Omental fat pad (tissue), 4 donors: ENCODE measurements around the gene GALNT18. TPM values are rescaled to one million over a fixed set of nuclear protein-coding genes. Genes with fewer than 3 reads are reported as not detected.

Source experiments
- ATAC-seq: fragments of 150-250 bp; one replicate; pipeline ENCODE4 v1.9.1; 2016; ENCODE audit warnings: mild to moderate bottlenecking, moderate library complexity; ENCODE audit not compliant: low FRiP score
- DNase-seq: peaks from one replicate; pipeline ENCODE4 v3.0.0-alpha.2; 2019; ENCODE audit warnings: low spot score
- total RNA-seq, 4 donors: library from RNA; depleted of rRNA; stranded (reverse); fragments of >200 nt; gene quantifications; one replicate each; pipeline ENCODE4 v1.1.0, GENCODE V29; 2016
- TF ChIP-seq, protein P1 (sequence below), 3 donors: fragments of 450-650 bp; IDR thresholded peaks; one replicate each; pipeline ENCODE4 v1.5.1; 2016 to 2017; ENCODE audit warnings: antibody characterized with exemption in 3 of 3, mild to moderate bottlenecking in 3 of 3, moderate library complexity in 2 of 3

The GALNT18 gene
- total RNA-seq, 4 donors from 2014 or later = 21.0 to 47.4 (median 35.7) TPM

DNA sequence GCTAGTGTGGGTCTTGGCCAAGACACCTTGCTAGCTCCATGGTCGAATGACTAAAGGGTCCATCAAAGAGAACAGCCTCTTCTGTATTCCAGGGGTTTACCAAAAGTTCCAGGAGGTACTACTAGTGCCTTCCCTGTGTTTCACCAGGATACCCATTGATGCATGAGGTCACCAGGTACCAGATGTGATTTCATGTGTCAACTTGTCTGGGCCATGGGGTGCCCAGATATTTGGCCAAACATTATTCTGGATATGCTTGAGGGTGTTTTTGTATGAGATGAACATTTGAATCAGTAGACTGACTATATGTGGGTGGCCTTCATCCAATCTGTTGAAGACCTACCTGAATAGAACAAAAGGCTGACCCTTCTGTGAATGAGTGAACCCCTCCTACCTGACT, 92.8 kb downstream of the GALNT18 start:
- DNase-seq (no peak), ATAC-seq (no peak)
- TF ChIP-seq, protein P1, sequence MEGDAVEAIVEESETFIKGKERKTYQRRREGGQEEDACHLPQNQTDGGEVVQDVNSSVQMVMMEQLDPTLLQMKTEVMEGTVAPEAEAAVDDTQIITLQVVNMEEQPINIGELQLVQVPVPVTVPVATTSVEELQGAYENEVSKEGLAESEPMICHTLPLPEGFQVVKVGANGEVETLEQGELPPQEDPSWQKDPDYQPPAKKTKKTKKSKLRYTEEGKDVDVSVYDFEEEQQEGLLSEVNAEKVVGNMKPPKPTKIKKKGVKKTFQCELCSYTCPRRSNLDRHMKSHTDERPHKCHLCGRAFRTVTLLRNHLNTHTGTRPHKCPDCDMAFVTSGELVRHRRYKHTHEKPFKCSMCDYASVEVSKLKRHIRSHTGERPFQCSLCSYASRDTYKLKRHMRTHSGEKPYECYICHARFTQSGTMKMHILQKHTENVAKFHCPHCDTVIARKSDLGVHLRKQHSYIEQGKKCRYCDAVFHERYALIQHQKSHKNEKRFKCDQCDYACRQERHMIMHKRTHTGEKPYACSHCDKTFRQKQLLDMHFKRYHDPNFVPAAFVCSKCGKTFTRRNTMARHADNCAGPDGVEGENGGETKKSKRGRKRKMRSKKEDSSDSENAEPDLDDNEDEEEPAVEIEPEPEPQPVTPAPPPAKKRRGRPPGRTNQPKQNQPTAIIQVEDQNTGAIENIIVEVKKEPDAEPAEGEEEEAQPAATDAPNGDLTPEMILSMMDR (IDR thresholded peaks at IDR 0.05) = no peak

DNA sequence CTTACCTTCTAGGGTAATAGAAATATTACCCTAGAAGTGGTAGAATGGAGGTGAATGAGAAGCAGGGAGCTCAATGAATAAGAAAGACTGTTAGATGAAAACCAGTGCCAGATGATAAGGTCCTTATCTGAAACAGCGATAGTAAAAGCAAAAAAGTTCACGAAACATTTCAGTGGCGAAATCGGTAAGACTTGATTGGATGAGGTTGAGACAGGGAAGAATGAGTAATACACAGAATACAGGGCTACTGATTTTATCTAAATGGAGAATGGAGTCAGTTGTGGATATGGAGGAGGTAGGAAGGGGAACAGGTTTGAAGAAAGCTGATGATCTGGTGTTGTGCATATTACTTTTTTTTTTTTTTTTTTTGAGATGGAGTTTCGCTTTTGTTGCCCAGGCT, 96.5 kb downstream of the GALNT18 start:
- DNase-seq (no peak), ATAC-seq (no peak)
- TF ChIP-seq, protein P1 (IDR thresholded peaks at IDR 0.05) = no peak

DNA sequence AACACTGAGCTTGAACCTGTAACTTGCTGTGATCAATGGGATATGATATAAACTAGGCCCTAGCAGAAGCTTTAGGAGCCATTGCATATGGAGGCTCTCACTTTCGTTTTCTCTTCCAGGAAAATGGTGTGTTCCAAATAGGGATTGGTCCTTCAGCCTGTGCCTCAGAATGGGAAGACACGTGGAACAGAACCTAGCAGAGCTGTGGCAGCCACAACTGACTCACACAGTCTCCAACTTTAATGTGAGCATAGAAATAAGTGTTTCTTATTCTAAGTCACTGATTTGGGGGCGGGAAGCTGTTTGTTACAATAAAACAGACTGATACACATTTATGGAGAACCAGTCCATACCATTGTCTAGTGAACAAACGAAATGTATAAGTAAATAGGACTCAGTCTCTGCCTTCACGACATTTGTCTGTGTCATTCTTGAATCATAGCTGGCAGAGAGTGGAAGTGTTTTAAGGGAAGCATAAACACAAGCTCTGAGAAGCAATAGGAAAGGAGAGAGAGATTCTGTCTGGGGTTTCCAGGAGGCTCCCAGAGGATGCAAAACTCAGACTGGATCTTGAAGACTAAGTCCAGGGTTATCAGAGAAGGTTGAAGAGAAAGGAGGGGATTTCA, 97.3 kb downstream of the GALNT18 start:
- DNase-seq (no peak), ATAC-seq (no peak)
- TF ChIP-seq, protein P1 (IDR thresholded peaks at IDR 0.05) = no peak

DNA sequence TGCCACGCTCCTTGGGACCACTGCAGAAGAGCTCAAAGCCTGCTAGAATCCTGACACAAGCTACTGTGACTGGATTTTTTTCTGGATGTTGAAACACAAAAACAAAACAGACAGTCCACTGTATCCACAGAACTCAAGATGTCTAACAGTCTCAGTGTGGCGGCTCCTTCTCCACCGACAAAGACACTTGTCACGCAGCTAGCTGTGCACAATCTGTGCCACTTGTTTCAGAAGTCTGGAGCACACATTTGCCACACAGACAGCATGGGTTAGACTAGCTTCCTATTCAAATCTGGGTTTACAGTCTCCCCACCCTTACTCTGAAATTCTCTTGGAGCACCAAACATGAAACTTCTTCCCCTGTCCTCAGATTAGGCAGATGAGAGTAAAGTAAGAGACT, 99.2 kb downstream of the GALNT18 start:
- TF ChIP-seq, protein P1 (IDR thresholded peaks at IDR 0.05) = no peak
- no peak for ATAC-seq
- no peak for DNase-seq

DNA sequence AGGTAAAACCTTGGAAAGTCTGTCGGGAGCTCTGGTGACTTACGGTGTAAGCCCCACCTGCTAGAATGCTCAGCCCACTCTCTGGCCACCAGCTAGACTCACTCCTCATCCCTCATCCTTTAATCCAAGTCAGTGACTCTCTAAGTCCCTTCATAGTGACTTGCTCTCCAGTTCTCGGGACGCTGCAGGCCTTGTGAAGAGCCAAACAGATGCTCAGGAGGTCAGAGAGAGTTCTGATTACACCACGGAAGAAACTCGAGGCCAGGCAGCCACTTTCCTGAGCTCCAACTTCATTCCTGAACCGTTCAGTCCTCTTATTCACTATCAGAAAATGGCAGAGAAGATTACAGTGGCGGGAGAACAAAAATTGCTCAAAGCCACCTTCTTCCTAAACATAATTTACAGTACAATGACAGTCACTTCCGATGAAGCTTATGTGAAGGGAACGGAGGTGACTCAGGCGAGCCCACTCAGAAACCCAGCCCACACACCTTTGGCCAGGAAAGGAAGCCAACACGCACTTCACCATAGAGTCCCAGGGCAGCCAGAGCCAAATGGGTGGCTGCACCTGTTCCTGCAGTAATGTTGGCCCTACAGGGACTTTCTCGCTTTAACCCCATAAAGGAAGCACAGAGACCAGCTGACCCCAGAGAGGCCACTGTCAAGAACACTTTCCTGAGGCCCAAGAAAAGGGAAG, 100.4 kb downstream of the GALNT18 start:
- DNase-seq (no peak), ATAC-seq (no peak)
- TF ChIP-seq, protein P1 (IDR thresholded peaks at IDR 0.05) = no peak

DNA sequence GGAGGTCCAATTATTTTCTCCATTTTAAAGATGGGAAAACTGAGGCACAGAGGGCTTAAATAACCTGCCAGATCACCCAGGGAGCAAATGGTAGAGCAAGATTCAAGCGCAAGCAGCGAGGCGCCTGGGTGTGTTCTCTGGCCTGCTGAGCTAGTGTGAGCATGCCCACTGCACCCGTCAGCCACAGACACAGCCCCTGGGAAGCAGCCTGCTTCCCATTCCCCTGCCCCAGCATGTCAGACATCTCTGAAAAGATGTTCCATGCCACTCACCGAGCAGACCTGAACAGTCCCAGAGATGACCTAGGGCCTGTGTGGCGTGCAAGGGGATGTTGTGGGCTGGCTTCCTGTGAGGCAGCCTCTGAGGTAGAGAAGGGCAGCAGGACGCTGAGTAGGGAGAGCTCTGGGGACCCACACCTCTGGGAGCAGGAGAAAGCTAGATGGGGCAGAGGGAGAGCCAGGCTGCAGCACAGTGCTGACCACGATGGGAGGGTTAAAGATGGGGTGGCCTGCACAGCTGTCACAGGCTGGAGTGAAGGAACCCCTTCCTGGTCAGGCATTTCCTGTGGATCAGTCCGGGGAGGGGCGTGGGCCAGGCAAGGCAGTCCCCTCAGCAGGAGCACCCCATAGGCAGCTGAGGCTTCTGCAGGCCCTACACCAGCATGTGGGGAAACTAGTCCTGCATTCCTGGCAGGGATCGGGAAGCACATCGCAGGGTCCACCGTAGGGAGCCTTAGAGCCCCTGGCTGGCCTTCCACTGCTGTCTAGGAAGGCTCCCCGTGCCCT, 101.4 kb downstream of the GALNT18 start:
- no peak for DNase-seq
- TF ChIP-seq, protein P1 (IDR thresholded peaks at IDR 0.05) = no peak
- no peak for ATAC-seq
